ENCODE results near the gene PLA2G5.

GRCh38 chr1:20075345-20075744 is 5.4 kb downstream of the PLA2G5 start:
- TF ChIP-seq FOXA1 (IDR thresholded peaks at IDR 0.05), result no peak
- TF ChIP-seq SUZ12 (IDR thresholded peaks at IDR 0.05), result no peak
- no peak for TF ChIP-seq FOXM1 (IDR thresholded peaks at IDR 0.05; ENCODE audit: borderline replicate concordance)
- no peak for TF ChIP-seq BHLHE40 (IDR thresholded peaks at IDR 0.05; ENCODE audit: borderline replicate concordance)
- TF ChIP-seq ELF4 (IDR thresholded peaks at IDR 0.05), result no peak
- no peak for TF ChIP-seq ARNT (IDR thresholded peaks at IDR 0.05)
- no peak for TF ChIP-seq LEF1 (IDR thresholded peaks at IDR 0.05; ENCODE audit: borderline replicate concordance)
- TF ChIP-seq CTBP1 (IDR thresholded peaks at IDR 0.05; ENCODE audit: borderline replicate concordance), result no peak
- no peak for TF ChIP-seq TARDBP (IDR thresholded peaks at IDR 0.05)
- TF ChIP-seq PKNOX1 (IDR thresholded peaks at IDR 0.05), result no peak
